WERI-Rb-1 (cell line): ENCODE measurements around the gene LIFR.

Experiments
- DNase-seq: peaks from one replicate; pipeline ENCODE4 v3.0.0-alpha.2; 2020
- H3K27ac ChIP-seq: fragments of 250-450 bp; sonication (Bioruptor Pico); 2 replicates; pipeline ENCODE4 v1.5.1; 2020; ENCODE audit warnings: mild to moderate bottlenecking, moderate library complexity
- H3K27me3 ChIP-seq: fragments of 250-450 bp; sonication (Bioruptor Pico); 2 replicates; pipeline ENCODE4 v1.5.1; 2021; ENCODE audit warnings: mild to moderate bottlenecking, low read depth, moderate library complexity; ENCODE audit not compliant: insufficient read depth, severe bottlenecking
- H3K36me3 ChIP-seq: fragments of 250-450 bp; sonication (Bioruptor Pico); 2 replicates; pipeline ENCODE4 v1.5.1; 2020; ENCODE audit warnings: mild to moderate bottlenecking, moderate library complexity
- H3K4me3 ChIP-seq: 2 replicates; pipeline ENCODE4 v1.5.1; 2011; ENCODE audit warnings: low read depth, mild to moderate bottlenecking, control low read depth, low read length
- H3K9me3 ChIP-seq: fragments of 250-450 bp; sonication (Bioruptor Pico); 2 replicates; pipeline ENCODE4 v1.5.1; 2021; ENCODE audit warnings: mild to moderate bottlenecking, moderate library complexity; ENCODE audit not compliant: severe bottlenecking
- TF ChIP-seq, protein P1 (sequence below): IDR thresholded peaks from 2 replicates; pipeline ENCODE4 v1.5.1; 2011; ENCODE audit warnings: low read depth, mild to moderate bottlenecking, control low read depth, inconsistent platforms, low read length

The LIFR gene

DNA sequence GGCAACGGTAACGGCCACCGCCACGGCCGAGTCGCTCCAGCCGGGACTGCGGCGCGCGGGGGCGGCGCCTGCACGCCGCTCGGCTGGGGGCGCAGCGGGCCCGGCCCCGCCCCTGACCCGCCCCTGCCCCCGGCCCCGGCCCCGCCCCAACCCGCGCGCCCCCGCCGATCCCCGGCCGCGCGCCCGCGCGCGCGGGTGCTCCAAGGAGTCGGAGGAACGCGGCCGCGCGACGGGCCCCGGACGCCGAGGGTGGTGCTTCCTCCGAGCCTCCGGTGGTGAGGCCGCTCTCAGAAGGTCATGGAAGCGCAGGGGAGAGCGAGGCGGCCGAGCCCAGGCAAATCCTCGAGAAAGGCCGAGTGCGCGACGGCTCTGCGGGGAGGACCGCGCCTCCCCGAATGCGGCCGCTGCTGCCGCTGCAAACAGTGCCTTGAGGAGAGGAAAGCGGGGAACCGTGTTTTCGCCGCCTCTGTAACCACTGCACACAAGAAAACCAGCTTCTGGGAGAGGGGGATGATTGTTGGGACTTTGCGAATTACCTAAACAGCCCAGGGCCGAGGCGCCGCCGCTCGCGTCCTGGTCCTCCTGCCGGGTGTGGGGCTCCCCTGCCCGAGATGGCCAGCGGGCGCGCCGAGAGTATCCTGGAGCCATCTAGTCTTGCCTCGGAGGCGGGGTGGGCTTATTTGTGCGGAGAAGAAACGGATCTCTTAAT, at the start of gene LIFR:
TSS of gene LIFR (minus strand) at position 48 of the 709 bp plus-strand sequence. CDS start 25,999 bp downstream, outside the sequence.
- peak within 1 kb of the TSS; percentile 97 for H3K4me3 ChIP-seq
- H3K36me3 ChIP-seq: no peaks in the 10 kb centered on the region
- peak within 1 kb of the TSS; percentile 80 for H3K27ac ChIP-seq
- H3K27me3 ChIP-seq: no peaks in the 10 kb centered on the region
- no peaks in the 10 kb centered on the region for H3K9me3 ChIP-seq
- TF ChIP-seq, protein P1, sequence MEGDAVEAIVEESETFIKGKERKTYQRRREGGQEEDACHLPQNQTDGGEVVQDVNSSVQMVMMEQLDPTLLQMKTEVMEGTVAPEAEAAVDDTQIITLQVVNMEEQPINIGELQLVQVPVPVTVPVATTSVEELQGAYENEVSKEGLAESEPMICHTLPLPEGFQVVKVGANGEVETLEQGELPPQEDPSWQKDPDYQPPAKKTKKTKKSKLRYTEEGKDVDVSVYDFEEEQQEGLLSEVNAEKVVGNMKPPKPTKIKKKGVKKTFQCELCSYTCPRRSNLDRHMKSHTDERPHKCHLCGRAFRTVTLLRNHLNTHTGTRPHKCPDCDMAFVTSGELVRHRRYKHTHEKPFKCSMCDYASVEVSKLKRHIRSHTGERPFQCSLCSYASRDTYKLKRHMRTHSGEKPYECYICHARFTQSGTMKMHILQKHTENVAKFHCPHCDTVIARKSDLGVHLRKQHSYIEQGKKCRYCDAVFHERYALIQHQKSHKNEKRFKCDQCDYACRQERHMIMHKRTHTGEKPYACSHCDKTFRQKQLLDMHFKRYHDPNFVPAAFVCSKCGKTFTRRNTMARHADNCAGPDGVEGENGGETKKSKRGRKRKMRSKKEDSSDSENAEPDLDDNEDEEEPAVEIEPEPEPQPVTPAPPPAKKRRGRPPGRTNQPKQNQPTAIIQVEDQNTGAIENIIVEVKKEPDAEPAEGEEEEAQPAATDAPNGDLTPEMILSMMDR: no peak
- DNase-seq: peak; percentile 89

DNA sequence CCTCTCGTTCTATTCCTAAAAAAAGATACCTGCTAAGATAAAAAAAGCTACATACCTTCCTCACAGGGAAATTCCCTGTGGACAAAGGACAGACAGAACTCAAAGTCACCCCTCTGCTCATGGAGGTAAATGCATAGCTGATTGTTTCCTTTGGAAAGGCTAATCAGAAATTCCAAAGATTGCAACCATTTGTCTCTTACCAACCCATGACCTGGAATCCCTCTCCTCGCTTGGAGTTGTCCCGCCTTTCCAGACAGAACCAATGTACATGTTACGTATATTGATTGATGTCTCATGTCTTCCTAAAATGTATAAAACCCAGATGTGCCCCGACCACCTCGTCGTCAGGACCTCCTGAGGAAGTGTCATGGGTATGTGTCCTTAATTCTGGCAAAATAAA, 49.2 kb upstream of the LIFR start:
- Histone ChIP-seq H3K9me3 (no peaks in the 10 kb centered on the region), H3K36me3 (no peaks in the 10 kb centered on the region), H3K4me3 (no peak overlapping the region), H3K27ac (no peak overlapping the region), H3K27me3 (no peaks in the 10 kb centered on the region)
- TF ChIP-seq, protein P1: no peak
- DNase-seq: no peak

- Histone ChIP-seq H3K9me3 (no peaks in the 10 kb centered on the region), H3K27ac (no peak overlapping the region), H3K4me3 (no peak overlapping the region), H3K27me3 (no peaks in the 10 kb centered on the region), H3K36me3 (no peaks in the 10 kb centered on the region)
- TF ChIP-seq, protein P1: no peak
- DNase-seq: no peak
Measured at GRCh38 chr5:38603691-38604090, 47.2 kb upstream of the LIFR start.

GRCh38 chr5:38602641-38603040, 46.2 kb upstream of the LIFR start:
- TF ChIP-seq, protein P1: no peak
- no peak for DNase-seq
- Histone ChIP-seq H3K27ac (no peak overlapping the region), H3K27me3 (no peaks in the 10 kb centered on the region), H3K36me3 (no peaks in the 10 kb centered on the region), H3K9me3 (no peaks in the 10 kb centered on the region), H3K4me3 (no peak overlapping the region)

DNA sequence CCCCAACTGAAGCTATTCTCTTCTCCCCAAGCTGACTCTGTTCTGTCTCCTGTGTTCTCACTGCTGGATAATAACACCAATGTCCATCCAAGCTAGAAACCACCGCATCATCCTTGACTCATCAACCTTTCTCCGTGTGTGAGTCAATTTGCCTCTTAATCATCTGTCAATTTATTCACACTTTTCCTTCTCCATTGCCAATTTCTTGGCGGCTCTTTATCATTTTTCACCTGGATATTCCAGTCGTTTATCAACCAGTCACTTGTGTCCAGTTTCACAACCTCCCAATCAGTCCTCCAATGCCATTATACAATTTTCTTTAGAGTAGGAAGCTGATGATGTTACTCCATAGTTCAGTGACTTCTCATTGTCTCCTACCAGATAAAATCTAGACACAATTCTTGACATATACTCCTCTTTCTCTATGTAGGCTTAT, 45.4 kb upstream of the LIFR start:
- H3K36me3 ChIP-seq: no peaks in the 10 kb centered on the region
- no peak overlapping the region for H3K27ac ChIP-seq
- no peaks in the 10 kb centered on the region for H3K27me3 ChIP-seq
- no peaks in the 10 kb centered on the region for H3K9me3 ChIP-seq
- DNase-seq: no peak
- H3K4me3 ChIP-seq: no peak overlapping the region
- TF ChIP-seq, protein P1: no peak
